CD4-positive, alpha-beta T cell treated with Interferon gamma for 1 hour (primary cell): Measurements from ENCODE around the gene KCNQ4.

ENCODE experiments used
- DNase-seq: peaks from one replicate; pipeline ENCODE4 v3.0.0-alpha.2; 2020

KCNQ4 gene

GRCh38 chr1:40822890-40823289, 39.3 kb downstream of the KCNQ4 start:
- no peak for DNase-seq

- DNase-seq, result no peak
These were observed 39.8 kb downstream of the KCNQ4 start for GRCh38 chr1:40823345-40823744.

GRCh38 chr1:40823983-40824382, 40.4 kb downstream of the KCNQ4 start:
- DNase-seq, result no peak

GRCh38 chr1:40824591-40825434, 41.2 kb downstream of the KCNQ4 start:
- no peak for DNase-seq

- DNase-seq, result no peak
These were observed 41.8 kb downstream of the KCNQ4 start for GRCh38 chr1:40825435-40825788.

- no peak for DNase-seq
These were observed 42.4 kb downstream of the KCNQ4 start for GRCh38 chr1:40825996-40826395.

- DNase-seq, result no peak
These were observed 46.2 kb downstream of the KCNQ4 start for GRCh38 chr1:40829631-40830245.

- no peak for DNase-seq
These were observed 46.9 kb downstream of the KCNQ4 start for GRCh38 chr1:40830419-40830943.

GRCh38 chr1:40831001-40831732, 47.6 kb downstream of the KCNQ4 start:
- DNase-seq, result no peak

GRCh38 chr1:40833979-40834378, 50.4 kb downstream of the KCNQ4 start:
- DNase-seq, result no peak

GRCh38 chr1:40834968-40835545, 51.5 kb downstream of the KCNQ4 start:
- no peak for DNase-seq

- no peak for DNase-seq
These were observed 52.7 kb downstream of the KCNQ4 start for GRCh38 chr1:40836283-40836682.

GRCh38 chr1:40837601-40838000, 54.0 kb downstream of the KCNQ4 start:
- no peak for DNase-seq

- DNase-seq, result no peak
These were observed 54.7 kb downstream of the KCNQ4 start for GRCh38 chr1:40838045-40838979.

- no peak for DNase-seq
These were observed 55.7 kb downstream of the KCNQ4 start for GRCh38 chr1:40838980-40839942.

GRCh38 chr1:40839943-40840335, 56.4 kb downstream of the KCNQ4 start:
- DNase-seq, result no peak

- DNase-seq, result no peak
These were observed 57.1 kb downstream of the KCNQ4 start for GRCh38 chr1:40840526-40841323.

- no peak for DNase-seq
These were observed 58.0 kb downstream of the KCNQ4 start for GRCh38 chr1:40841602-40842001.

GRCh38 chr1:40842207-40842606, 58.6 kb downstream of the KCNQ4 start:
- no peak for DNase-seq

GRCh38 chr1:40842691-40843090, 59.1 kb downstream of the KCNQ4 start:
- DNase-seq, result no peak
